Lung (tissue), 12 donors: ENCODE results near the gene TRIM6. TPM values are rescaled to one million over a fixed set of nuclear protein-coding genes. Genes with fewer than 3 reads are reported as not detected.

Experiments
- ATAC-seq: fragments of 200-7000 bp; cut with Tn5 transposase; one replicate; pipeline ENCODE4 v1.9.1; 2020; ENCODE audit warnings: moderate number of reproducible peaks; ENCODE audit not compliant: insufficient read depth, low FRiP score
- DNase-seq, 3 donors: peaks; one replicate each; pipeline ENCODE4 v3.0.0-alpha.2; 2013 to 2017
- H3K27ac ChIP-seq, 2 donors: one replicate each; pipeline ENCODE4 v1.5.1; 2013; ENCODE audit warnings: mild to moderate bottlenecking in 2 of 2, moderate library complexity in 2 of 2, control low read depth in 1 of 2, inconsistent platforms in 1 of 2, low read depth in 1 of 2, low read length in 1 of 2
- H3K27me3 ChIP-seq, 3 donors: one replicate each; pipeline ENCODE4 v1.5.1; 2013; ENCODE audit warnings: low read length in 2 of 3; ENCODE audit not compliant: control insufficient read depth in 3 of 3, insufficient read depth in 3 of 3
- H3K36me3 ChIP-seq, 4 donors: one replicate each; pipeline ENCODE4 v1.5.1; 2013; ENCODE audit warnings: low read length in 4 of 4, mild to moderate bottlenecking in 1 of 4, moderate library complexity in 1 of 4; ENCODE audit not compliant: control insufficient read depth in 4 of 4, insufficient read depth in 4 of 4
- H3K4me1 ChIP-seq, 5 donors: one replicate each; pipeline ENCODE4 v1.5.1; 2013; ENCODE audit warnings: low read length in 5 of 5, mild to moderate bottlenecking in 2 of 5, moderate library complexity in 1 of 5; ENCODE audit not compliant: control insufficient read depth in 5 of 5, insufficient read depth in 5 of 5
- H3K4me3 ChIP-seq: one replicate; pipeline ENCODE4 v1.5.1; 2013; ENCODE audit warnings: mild to moderate bottlenecking, control low read depth, moderate library complexity
- H3K9ac ChIP-seq, 2 donors: one replicate each; pipeline ENCODE4 v1.5.1; 2013; ENCODE audit warnings: low read length in 2 of 2, control low read depth in 1 of 2; ENCODE audit not compliant: insufficient read depth in 1 of 2
- H3K9me3 ChIP-seq, 4 donors: one replicate each; pipeline ENCODE4 v1.5.1; 2013; ENCODE audit warnings: low read length in 3 of 4, mild to moderate bottlenecking in 1 of 4, moderate library complexity in 1 of 4; ENCODE audit not compliant: control insufficient read depth in 4 of 4, insufficient read depth in 3 of 4
- CTCF ChIP-seq: IDR thresholded peaks from 2 replicates; pipeline ENCODE4 v1.5.1; 2012; ENCODE audit warnings: mild to moderate bottlenecking; ENCODE audit errors: control extremely low read depth, extremely low read depth
- WGBS, 2 donors: extraction: QIAGEN DNeasy Blood & Tissue Kit; methylation state at CpG; one replicate each; pipeline ENCODE4 v1.1.7; 2013; 5-methylcytosine and 5-hydroxymethylcytosine counted together
- polyA plus RNA-seq, 2 donors: library from polyadenylated mRNA; stranded (reverse); fragments of 200-250 nt; gene quantifications; one replicate each; pipeline ENCODE4 v1.2.1, GENCODE V29; 2013
- total RNA-seq, 2 donors: library from RNA; depleted of rRNA in 1 of 2; stranded (reverse); fragments of >200 nt in 1 of 2; gene quantifications; one replicate each; pipeline ENCODE4 v1.2.1, GENCODE V29; 2014 to 2021
- donor health status: control.
- donor health status: control.
- donor health status: Bipolar disorder and iron deficiency.
- donor health status: healthy.
- donor health status: DM: yes; HTN: yes; CAD: no.

Gene TRIM6
- total and polyA plus RNA-seq, 4 donors, result 2.1 to 4.2 (median 2.8) TPM

GRCh38 chr11:5591613-5592012 is 4.8 kb upstream of the TRIM6 start:
- whole genome bisulfite sequencing, 2 donors, result 66 to 96% methylated on average over 3 of the region's 3 CpGs
- no peaks in the 10 kb centered on the region for H3K36me3 ChIP-seq
- H3K9ac ChIP-seq, result no peak overlapping the region
- ATAC-seq (no peak), DNase-seq (no peak)
- H3K4me3 ChIP-seq, result no peak overlapping the region
- no peak for TF ChIP-seq CTCF
- H3K27me3 ChIP-seq, result no peaks in the 10 kb centered on the region
- H3K9me3 ChIP-seq, result no peaks in the 10 kb centered on the region
- H3K4me1 ChIP-seq, result peaks cover 0 to 1% (median 0%) of the 10 kb centered on the region in 5 donors
- H3K27ac ChIP-seq, result no peak overlapping the region

- peaks cover 0 to 6% (median 0%) of the 10 kb centered on the region in 5 donors for H3K4me1 ChIP-seq
- DNase-seq (peak in 1 of 3 donors; percentile 6), ATAC-seq (no peak)
- TF ChIP-seq CTCF, result no peak
- WGBS, 2 donors, result 70 to 88% methylated on average over 5 of the region's 5 CpGs
- no peak overlapping the region for H3K27ac ChIP-seq
- no peaks in the 10 kb centered on the region for H3K27me3 ChIP-seq
- H3K4me3 ChIP-seq, result no peak overlapping the region
- H3K36me3 ChIP-seq, result no peaks in the 10 kb centered on the region
- no peak overlapping the region for H3K9ac ChIP-seq
- H3K9me3 ChIP-seq, result no peaks in the 10 kb centered on the region
Observed at GRCh38 chr11:5592615-5593014, 3.8 kb upstream of the TRIM6 start.

GRCh38 chr11:5593146-5593545 is 3.3 kb upstream of the TRIM6 start:
- Histone ChIP-seq H3K36me3 (no peaks in the 10 kb centered on the region), H3K27me3 (no peaks in the 10 kb centered on the region), H3K9ac (no peak overlapping the region), H3K27ac (no peak overlapping the region), H3K4me1 (peaks cover 0 to 6% (median 0%) of the 10 kb centered on the region in 5 donors), H3K4me3 (no peak overlapping the region), H3K9me3 (peaks cover 0 to 2% (median 0%) of the 10 kb centered on the region in 4 donors)
- WGBS, 2 donors, result 33 to 38% methylated on average over 1 of the region's 1 CpG
- ATAC-seq (no peak), DNase-seq (no peak)
- no peak for TF ChIP-seq CTCF

GRCh38 chr11:5597953-5598352 is 1.5 kb downstream of the TRIM6 start:
- WGBS, 2 donors, result 62 to 65% methylated on average over 3 of the region's 3 CpGs
- Histone ChIP-seq H3K4me3 (no peak overlapping the region), H3K9ac (no peak overlapping the region), H3K9me3 (peaks cover 0 to 2% (median 0%) of the 10 kb centered on the region in 4 donors), H3K36me3 (no peaks in the 10 kb centered on the region), H3K4me1 (peaks cover 0 to 9% (median 0%) of the 10 kb centered on the region in 5 donors), H3K27me3 (no peaks in the 10 kb centered on the region), H3K27ac (peak overlapping the region in 1 of 2 donors; percentile 53)
- DNase-seq (no peak), ATAC-seq (no peak)
- TF ChIP-seq CTCF, result no peak
